DMS153 (cell line): ENCODE results near the gene RFC1.
"Not testable (repeated sequence)": the region's sequence is repeated elsewhere in the genome, so short reads cannot be mapped to it uniquely, and the experiment has no call there.

ENCODE experiments used
- DNase-seq: peaks from one replicate; lab custom pipeline; 2025; lab: John Stamatoyannopoulos, UW

The RFC1 gene

GRCh38 chr4:39303871-39304270, 62.3 kb downstream of the RFC1 start:
- DNase-seq = no peak

- DNase-seq = no peak
These were observed 63.3 kb downstream of the RFC1 start for GRCh38 chr4:39302901-39303300.

GRCh38 chr4:39295784-39296183, 70.4 kb downstream of the RFC1 start:
- DNase-seq = no peak

- DNase-seq = not testable (repeated sequence)
These were observed 73.7 kb downstream of the RFC1 start for GRCh38 chr4:39292433-39292832.

- DNase-seq = no peak
These were observed 74.5 kb downstream of the RFC1 start for GRCh38 chr4:39291686-39292085.

GRCh38 chr4:39287223-39287622, 78.9 kb downstream of the RFC1 start:
- no peak for DNase-seq

- DNase-seq = no peak
These were observed 79.9 kb downstream of the RFC1 start for GRCh38 chr4:39286263-39286662.

- no peak for DNase-seq
These were observed 80.3 kb downstream of the RFC1 start for GRCh38 chr4:39285853-39286252.

- DNase-seq = no peak
These were observed 80.9 kb downstream of the RFC1 start for GRCh38 chr4:39285111-39285795.

GRCh38 chr4:39280770-39281169, 85.4 kb downstream of the RFC1 start:
- DNase-seq = no peak

- DNase-seq = no peak
These were observed 86.7 kb downstream of the RFC1 start for GRCh38 chr4:39279416-39279815.

GRCh38 chr4:39278476-39278875, 87.7 kb downstream of the RFC1 start:
- no peak for DNase-seq

GRCh38 chr4:39277661-39278060, 88.5 kb downstream of the RFC1 start:
- not testable (repeated sequence) for DNase-seq

- DNase-seq = no peak
These were observed 91.7 kb downstream of the RFC1 start for GRCh38 chr4:39274503-39274902.

GRCh38 chr4:39263895-39264294, 102.3 kb downstream of the RFC1 start:
- no peak for DNase-seq

GRCh38 chr4:39259571-39260330, 106.4 kb downstream of the RFC1 start:
- no peak for DNase-seq

- no peak for DNase-seq
These were observed 109.7 kb downstream of the RFC1 start for GRCh38 chr4:39256436-39256835.

- no peak for DNase-seq
These were observed 110.3 kb downstream of the RFC1 start for GRCh38 chr4:39255871-39256270.

GRCh38 chr4:39255266-39255665, 110.9 kb downstream of the RFC1 start:
- DNase-seq = no peak

GRCh38 chr4:39243462-39243861, 122.7 kb downstream of the RFC1 start:
- DNase-seq = no peak
